B cell (primary cell): ENCODE data around the gene P2RX7. TPM values are rescaled to one million over a fixed set of nuclear protein-coding genes. Genes with fewer than 3 reads are reported as not detected.

Experiments used
- ATAC-seq: fragments of 200-7000 bp; cut with Tn5 transposase; one replicate; pipeline ENCODE4 v1.10.0; 2021; ENCODE audit warnings: low read depth, mild to moderate bottlenecking, moderate number of reproducible peaks, moderate library complexity
- CTCF ChIA-PET: fragments of 350-600 bp; sonication (Branson Sonifier 250); formaldehyde crosslinking; loops from one replicate; lab custom pipeline; 2021; ENCODE audit warnings: antibody characterized with exemption, inconsistent platforms; lab: Charles Lee
- POLR2A ChIA-PET: fragments of 350-600 bp; sonication (Branson Sonifier 250); formaldehyde crosslinking; loops from one replicate; lab custom pipeline; 2021; ENCODE audit warnings: antibody characterized with exemption; lab: Charles Lee
- DNase-seq: peaks from one replicate; pipeline ENCODE4 v3.0.0; 2013
- H2AFZ ChIP-seq: 2 replicates; pipeline ENCODE4 v1.6.1; 2012; ENCODE audit warnings: mild to moderate bottlenecking, low read depth, low read length; ENCODE audit not compliant: insufficient read depth, poor library complexity, severe bottlenecking
- H3K27ac ChIP-seq, 2 donors: 1 replicate in 1 of 2; 2 replicates in 1 of 2; pipeline ENCODE4 v1.5.1; 2012 to 2013; ENCODE audit warnings: low read length in 2 of 2, mild to moderate bottlenecking in 2 of 2, moderate library complexity in 1 of 2
- H3K27me3 ChIP-seq, 4 experiments: fragments of 200-600 bp in 1 of 4; sonication (generic) in 1 of 4; replicated peaks in 1 of 4; 1 replicate in 2 of 4; 2 replicates in 2 of 4; pipeline versions ENCODE4 v1.6.1 to v1.7.0; 2013 to 2016; ENCODE audit warnings: low read length in 3 of 4, mild to moderate bottlenecking in 2 of 4, mixed read lengths in 1 of 4, moderate library complexity in 1 of 4; ENCODE audit not compliant: insufficient read depth in 4 of 4, control insufficient read depth in 3 of 4; ENCODE audit errors: control extremely low read depth in 1 of 4
- H3K36me3 ChIP-seq, 2 experiments: replicated peaks in 1 of 2; 1 replicate in 1 of 2; 2 replicates in 1 of 2; pipeline versions ENCODE4 v1.6.1 to v1.7.1; 2013; ENCODE audit warnings: low read length in 1 of 2; ENCODE audit not compliant: insufficient read depth in 2 of 2, control insufficient read depth in 1 of 2; ENCODE audit errors: control extremely low read depth in 1 of 2, extremely low read depth in 1 of 2
- H3K4me1 ChIP-seq, 2 donors: fragments of 200-600 bp in 1 of 2; sonication (generic) in 1 of 2; 1 replicate in 1 of 2; 2 replicates in 1 of 2; pipeline versions ENCODE4 v1.5.1 to v1.6.1; 2013 to 2017; ENCODE audit warnings: low read length in 2 of 2; ENCODE audit not compliant: control insufficient read depth in 2 of 2, insufficient read depth in 2 of 2
- H3K4me2 ChIP-seq: replicated peaks from 2 replicates; pipeline ENCODE3; 2012; ENCODE audit warnings: mild to moderate bottlenecking, low read depth, low read length; ENCODE audit not compliant: poor library complexity, severe bottlenecking
- H3K4me3 ChIP-seq, 5 experiments: fragments of 200-600 bp in 1 of 5; sonication (generic) in 1 of 5; 1 replicate in 3 of 5; 2 replicates in 2 of 5; pipeline versions ENCODE4 v1.5.1 to v1.7.0; 2011 to 2016; ENCODE audit warnings: low read length in 4 of 5, mild to moderate bottlenecking in 4 of 5, low read depth in 2 of 5, control low read depth in 1 of 5, moderate library complexity in 1 of 5; ENCODE audit not compliant: insufficient read depth in 1 of 5; ENCODE audit errors: control extremely low read depth in 1 of 5, extremely low read depth in 1 of 5
- H3K79me2 ChIP-seq: fragments of 200-600 bp; sonication (generic); one replicate; pipeline ENCODE4 v1.6.0; 2016; ENCODE audit warnings: low read length; ENCODE audit not compliant: control insufficient read depth, insufficient read depth
- H3K9ac ChIP-seq: fragments of 200-600 bp; sonication (generic); 2 replicates; pipeline ENCODE4 v1.6.1; 2017; ENCODE audit warnings: mild to moderate bottlenecking, low read length, moderate library complexity
- H3K9me3 ChIP-seq, 3 donors: one replicate each; pipeline versions ENCODE4 v1.6.1 to v1.7.1; 2013; ENCODE audit warnings: low read length in 2 of 3; ENCODE audit not compliant: control insufficient read depth in 2 of 3, insufficient read depth in 1 of 3; ENCODE audit errors: control extremely low read depth in 1 of 3
- H4K20me1 ChIP-seq: 2 replicates; pipeline ENCODE4 v1.6.0; 2012; ENCODE audit warnings: mild to moderate bottlenecking, low read length; ENCODE audit not compliant: insufficient read depth, control insufficient read depth, poor library complexity, severe bottlenecking
- H3K27ac Mint-ChIP-seq: one replicate; pipeline ENCODE4 v1.8.0; 2021; ENCODE audit warnings: mixed read lengths
- H3K27me3 Mint-ChIP-seq: one replicate; pipeline ENCODE4 v1.8.0; 2021; ENCODE audit warnings: mixed read lengths
- H3K4me1 Mint-ChIP-seq: one replicate; pipeline ENCODE4 v1.8.0; 2021; ENCODE audit warnings: mixed read lengths
- H3K4me3 Mint-ChIP-seq: one replicate; pipeline ENCODE4 v1.8.0; 2021; ENCODE audit warnings: mixed read lengths
- H3K9me3 Mint-ChIP-seq: one replicate; pipeline ENCODE4 v1.8.0; 2022; ENCODE audit warnings: mixed read lengths; ENCODE audit not compliant: insufficient read depth
- CTCF ChIP-seq: fragments of 200-600 bp; IDR thresholded peaks from one replicate; pipeline ENCODE4 v1.8.0; 2022; ENCODE audit warnings: antibody characterized with exemption, mild to moderate bottlenecking
- EZH2 ChIP-seq: IDR thresholded peaks from 2 replicates; pipeline ENCODE4 v1.6.1; 2012; ENCODE audit warnings: borderline replicate concordance, low read depth, mild to moderate bottlenecking, moderate library complexity, low read length; ENCODE audit not compliant: insufficient read depth, poor library complexity, severe bottlenecking
- WGBS: methylation state at CpG from one replicate; pipeline ENCODE4 v1.1.5; 2013; ENCODE audit warnings: missing lambda C conversion rate; ENCODE audit not compliant: insufficient coverage; 5-methylcytosine and 5-hydroxymethylcytosine counted together
- intact Hi-C: fragments of 100-400 bp; cut with micrococcal nuclease; formaldehyde crosslinking; loops from one replicate; pipeline ENCODE4 v1.10.0; 2022
- polyA plus RNA-seq: library from polyadenylated mRNA; depleted of rRNA; stranded (reverse); fragments of >200 nt; gene quantifications from 2 replicates; pipeline ENCODE4 v1.2.3, GENCODE V29; 2012
- total RNA-seq, 2 donors: library from RNA; stranded (reverse); fragments of 120-200 nt in 1 of 2; gene quantifications; 1 replicate in 1 of 2; 2 replicates in 1 of 2; pipeline versions ENCODE4 v1.2.3 to v1.2.4, GENCODE V29; 2013 to 2022

The P2RX7 gene
- total and polyA plus RNA-seq, 2 donors (not counting 1 experiment from before 2014, with no cell fraction given), result 5.3 to 6.3 TPM

- no peaks in the 10 kb centered on the region for H3K9me3 Mint-ChIP-seq
- Histone ChIP-seq H3K4me3 (peak overlapping the region in 1 of 5 experiments; percentile 60), H3K9ac (no peak overlapping the region), H3K4me2 (peak overlapping the region; percentile 67), H3K27me3 (peaks cover 0 to 5% (median 0%) of the 10 kb centered on the region in 4 experiments), H3K4me1 (peaks cover 15 to 20% of the 10 kb centered on the region in 2 donors), H3K79me2 (no peaks in the 10 kb centered on the region), H3K9me3 (peaks cover 0 to 7% (median 0%) of the 10 kb centered on the region in 3 donors), H2AFZ (no peak overlapping the region), H3K36me3 (no peaks in the 10 kb centered on the region), H4K20me1 (no peaks in the 10 kb centered on the region), H3K27ac (no peak overlapping the region)
- H3K27ac Mint-ChIP-seq, result no peak overlapping the region
- H3K27me3 Mint-ChIP-seq, result peaks cover 7% of the 10 kb centered on the region
- no peak for TF ChIP-seq EZH2
- no peak for TF ChIP-seq CTCF
- peak overlapping the region; percentile 56 for H3K4me3 Mint-ChIP-seq
- ATAC-seq, result no peak
- DNase-seq, result no peak
- intact Hi-C loops, result loop anchor here (10.0 kb wide), 1 partner anchor 657 kb away; the partner anchor contains the start of gene COX6A1
- no CpG with 5 or more reads among the region's 2 CpGs for WGBS
- POLR2A ChIA-PET, result no interaction called here
- CTCF ChIA-PET, result interaction anchor here (1.2 to 1.5 kb wide), 2 partner anchors 14 to 120 kb away, joined by 3 read pairs; no protein-coding TSS in a partner anchor
- H3K4me1 Mint-ChIP-seq, result peaks cover 31% of the 10 kb centered on the region
Observed at GRCh38 chr12:121092034-121092433, 40.6 kb upstream of the P2RX7 start.

DNA sequence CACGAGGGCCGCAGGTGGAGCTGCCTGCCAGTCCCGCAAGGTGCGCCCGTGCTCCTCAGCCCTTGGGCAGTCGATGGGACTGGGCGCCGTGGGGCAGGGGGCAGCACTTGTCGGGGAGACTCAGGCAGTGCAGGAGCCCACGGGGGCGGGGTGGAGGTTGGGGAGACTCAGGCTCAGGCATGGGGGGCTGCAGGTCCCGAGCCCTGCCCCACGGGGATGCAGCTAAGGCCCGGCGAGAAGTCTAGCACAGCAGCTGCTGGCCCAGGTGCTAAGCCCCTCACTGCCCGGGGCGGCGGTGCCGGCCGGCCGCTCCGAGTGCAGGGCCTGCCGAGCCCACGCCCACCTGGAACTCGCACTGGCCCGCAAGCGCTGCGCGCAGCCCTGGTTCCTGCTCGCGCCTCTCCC, 39.2 kb upstream of the P2RX7 start:
- Mint-ChIP-seq H3K4me3 (no peak overlapping the region), H3K27ac (no peak overlapping the region), H3K4me1 (peaks cover 26% of the 10 kb centered on the region), H3K9me3 (no peaks in the 10 kb centered on the region), H3K27me3 (peaks cover 7% of the 10 kb centered on the region)
- H3K4me2 ChIP-seq, result no peak overlapping the region
- ChIA-PET POLR2A (no interaction called here), CTCF (interaction anchor here (0.8 to 1.5 kb wide), 2 partner anchors 16 to 510 kb away, joined by 3 to 5 read pairs; no protein-coding TSS in a partner anchor)
- H4K20me1 ChIP-seq, result no peaks in the 10 kb centered on the region
- H3K36me3 ChIP-seq, result no peaks in the 10 kb centered on the region
- no peak overlapping the region for H3K4me3 ChIP-seq
- DNase-seq, result no peak
- no peak overlapping the region for H3K9ac ChIP-seq
- intact Hi-C loops, result loop anchor here (10.0 kb wide), 1 partner anchor 659 kb away; the partner anchor contains the start of gene COX6A1
- peaks cover 0 to 5% (median 0%) of the 10 kb centered on the region in 4 experiments for H3K27me3 ChIP-seq
- no peak overlapping the region for H3K27ac ChIP-seq
- no peaks in the 10 kb centered on the region for H3K79me2 ChIP-seq
- H2AFZ ChIP-seq, result no peak overlapping the region
- no peak for TF ChIP-seq CTCF
- TF ChIP-seq EZH2, result no peak
- peaks cover 15 to 20% of the 10 kb centered on the region in 2 donors for H3K4me1 ChIP-seq
- H3K9me3 ChIP-seq, result peaks cover 0 to 7% (median 0%) of the 10 kb centered on the region in 3 donors
- no peak for ATAC-seq
- WGBS, result over 99% methylated on average over 20 of the region's 31 CpGs
